ENCODE results near the gene KLF13. TPM values are rescaled to one million over a fixed set of nuclear protein-coding genes. Genes with fewer than 3 reads are reported as not detected.

KLF13 gene
- total RNA-seq, 1 experiment from 2014 or later, result 60.1 TPM

GRCh38 chr15:31384568-31384967 lies 57.9 kb downstream of the KLF13 start (continued):
- TF ChIP-seq ZBTB33 (IDR thresholded peaks at IDR 0.05; ENCODE audit: extremely low read depth, insufficient replicate concordance, low read length), result no peak

- H3K36me3 ChIP-seq (ENCODE audit: control insufficient read depth in 1 of 2, insufficient read depth in 2 of 2, low read length in 2 of 2), result no peaks in the 10 kb centered on the region
- ChIA-PET POLR2A (no interaction called here), RAD21 (ENCODE audit: low non-redundant PET in 1 of 2, low total read pairs in 2 of 2, uncharacterized antibody in 2 of 2, unreplicated experiment in 2 of 2) (no interaction called here), CTCF (no interaction called here)
- DNase-seq (ENCODE audit: low read depth, low spot score) (no peak), ATAC-seq (no peak)
- no peak overlapping the region for H3K27ac ChIP-seq (ENCODE audit: low read depth, low read length)
- no peaks in the 10 kb centered on the region for H3K9me3 ChIP-seq (ENCODE audit: control insufficient read depth in 1 of 2, insufficient read depth in 1 of 2, low read depth in 1 of 2, low read length in 2 of 2)
- no peaks in the 10 kb centered on the region for H3K27me3 ChIP-seq (ENCODE audit: insufficient read depth, low read length)
- no peak for TF ChIP-seq POLR2A (IDR thresholded peaks at IDR 0.05; ENCODE audit: borderline replicate concordance, extremely low read depth, insufficient read depth, insufficient read length)
- TF ChIP-seq YY1 (IDR thresholded peaks at IDR 0.05; ENCODE audit: extremely low read depth, insufficient replicate concordance, low read depth, low read length), result no peak
- TF ChIP-seq CEBPB (IDR thresholded peaks at IDR 0.05; ENCODE audit: low read depth), result no peak
- no peak for TF ChIP-seq POLR2AphosphoS5 (IDR thresholded peaks at IDR 0.05; ENCODE audit: low read depth, low read length)
- no peak for TF ChIP-seq EGR1 (IDR thresholded peaks at IDR 0.05; ENCODE audit: low read depth)
- no peak for TF ChIP-seq EZH2phosphoT487 (IDR thresholded peaks at IDR 0.05; ENCODE audit: borderline replicate concordance)
- no peak for TF ChIP-seq ZNF274 (IDR thresholded peaks at IDR 0.05; ENCODE audit: low read depth, low read length)
- intact Hi-C loops (cut with micrococcal nuclease), result no loop called here
- H3K79me2 ChIP-seq (ENCODE audit: insufficient read depth, low read length), result no peaks in the 10 kb centered on the region
- H3K4me2 ChIP-seq (ENCODE audit: low read length), result no peak overlapping the region
- H4K20me1 ChIP-seq (ENCODE audit: insufficient read depth), result no peaks in the 10 kb centered on the region
- H3K9me2 ChIP-seq (ENCODE audit: insufficient read depth), result no peaks in the 10 kb centered on the region
- no peak overlapping the region for H3K9ac ChIP-seq (ENCODE audit: low read length)
- H3K4me1 ChIP-seq (ENCODE audit: control insufficient read depth in 1 of 2, insufficient read depth in 2 of 2, low read length in 2 of 2), result peaks cover 9 to 10% of the 10 kb centered on the region in 2 experiments
- H2AFZ ChIP-seq (ENCODE audit: low read depth, low read length, poor library complexity, severe bottlenecking), result no peak overlapping the region
- H3K4me3 ChIP-seq (replicated peaks in 1 of 2; ENCODE audit: low read depth in 1 of 2, low read length in 2 of 2), result no peak overlapping the region
- no TSS peak for BruUV-seq (replicated peaks)
Observed at GRCh38 chr15:31385736-31386135, 59.1 kb downstream of the KLF13 start.

All from HCT116 (cell line).